Spleen (tissue), 7 donors: ENCODE measurements around the gene INSYN1.

Experiments
- POLR2A ChIP-seq, 3 donors: fragments of 450-650 bp; IDR thresholded peaks; one replicate each; pipeline ENCODE4 v1.5.1; 2017; ENCODE audit warnings: antibody characterized with exemption in 3 of 3, mild to moderate bottlenecking in 1 of 3
- POLR2AphosphoS5 ChIP-seq, 3 donors: sonication (generic); formaldehyde crosslinking; IDR thresholded peaks; one replicate each; pipeline ENCODE4 v1.5.1; 2017; ENCODE audit warnings: antibody characterized with exemption in 3 of 3
- TF ChIP-seq, protein P1 (sequence below), 11 experiments: fragments of 200-600 bp in 7 of 11; fragments of 450-650 bp in 4 of 11; sonication (generic) in 4 of 11; IDR thresholded peaks in 8 of 11; conservative IDR thresholded peaks in 3 of 11; 1 replicate in 7 of 11; 2 replicates in 4 of 11; pipeline versions ENCODE4 v1.4.0 to v1.8.0; 2016 to 2021; ENCODE audit warnings: antibody characterized with exemption in 11 of 11, inconsistent platforms in 4 of 11, mild to moderate bottlenecking in 1 of 11
- donor health status: DM: no; HTN: no; CAD: no; lungs with moderate emphysema.
- donor health status: DM: no; HTN: no; CAD: no.
- donor health status: DM: no; HTN: no; CAD: no.

DNA sequence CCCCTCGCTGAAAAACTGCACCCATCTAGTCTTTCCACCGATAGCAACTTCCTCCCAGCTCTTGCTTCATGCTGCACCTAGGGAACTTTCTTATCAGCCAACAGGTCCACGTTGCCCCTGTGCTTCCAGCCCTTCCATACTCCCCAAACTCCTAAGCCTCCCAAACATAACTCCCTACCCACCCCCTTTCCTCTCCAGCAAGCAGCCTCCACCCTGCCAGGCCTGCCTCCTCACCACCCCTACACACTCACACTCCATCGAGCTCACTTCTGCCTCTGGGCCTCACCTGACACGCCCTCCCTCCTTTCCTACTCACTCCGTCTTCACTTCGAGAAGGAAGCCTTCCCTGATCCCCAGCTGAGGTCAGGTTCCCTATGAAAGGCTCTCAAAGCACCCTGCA lies 8.1 kb downstream of the INSYN1 start:
- TF ChIP-seq, protein P1, sequence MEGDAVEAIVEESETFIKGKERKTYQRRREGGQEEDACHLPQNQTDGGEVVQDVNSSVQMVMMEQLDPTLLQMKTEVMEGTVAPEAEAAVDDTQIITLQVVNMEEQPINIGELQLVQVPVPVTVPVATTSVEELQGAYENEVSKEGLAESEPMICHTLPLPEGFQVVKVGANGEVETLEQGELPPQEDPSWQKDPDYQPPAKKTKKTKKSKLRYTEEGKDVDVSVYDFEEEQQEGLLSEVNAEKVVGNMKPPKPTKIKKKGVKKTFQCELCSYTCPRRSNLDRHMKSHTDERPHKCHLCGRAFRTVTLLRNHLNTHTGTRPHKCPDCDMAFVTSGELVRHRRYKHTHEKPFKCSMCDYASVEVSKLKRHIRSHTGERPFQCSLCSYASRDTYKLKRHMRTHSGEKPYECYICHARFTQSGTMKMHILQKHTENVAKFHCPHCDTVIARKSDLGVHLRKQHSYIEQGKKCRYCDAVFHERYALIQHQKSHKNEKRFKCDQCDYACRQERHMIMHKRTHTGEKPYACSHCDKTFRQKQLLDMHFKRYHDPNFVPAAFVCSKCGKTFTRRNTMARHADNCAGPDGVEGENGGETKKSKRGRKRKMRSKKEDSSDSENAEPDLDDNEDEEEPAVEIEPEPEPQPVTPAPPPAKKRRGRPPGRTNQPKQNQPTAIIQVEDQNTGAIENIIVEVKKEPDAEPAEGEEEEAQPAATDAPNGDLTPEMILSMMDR (IDR thresholded peaks at IDR 0.05 in 8 of 11, conservative IDR thresholded peaks at IDR 0.05 in 3 of 11) = no peak
- TF ChIP-seq POLR2A (IDR thresholded peaks at IDR 0.05) (no peak), POLR2AphosphoS5 (IDR thresholded peaks at IDR 0.05) (no peak)
